Measurements from ENCODE around the gene PPP6R2.

Gene PPP6R2

GRCh38 chr22:50481045-50481439 lies 137.9 kb downstream of the PPP6R2 start:
- TF ChIP-seq, protein P1, sequence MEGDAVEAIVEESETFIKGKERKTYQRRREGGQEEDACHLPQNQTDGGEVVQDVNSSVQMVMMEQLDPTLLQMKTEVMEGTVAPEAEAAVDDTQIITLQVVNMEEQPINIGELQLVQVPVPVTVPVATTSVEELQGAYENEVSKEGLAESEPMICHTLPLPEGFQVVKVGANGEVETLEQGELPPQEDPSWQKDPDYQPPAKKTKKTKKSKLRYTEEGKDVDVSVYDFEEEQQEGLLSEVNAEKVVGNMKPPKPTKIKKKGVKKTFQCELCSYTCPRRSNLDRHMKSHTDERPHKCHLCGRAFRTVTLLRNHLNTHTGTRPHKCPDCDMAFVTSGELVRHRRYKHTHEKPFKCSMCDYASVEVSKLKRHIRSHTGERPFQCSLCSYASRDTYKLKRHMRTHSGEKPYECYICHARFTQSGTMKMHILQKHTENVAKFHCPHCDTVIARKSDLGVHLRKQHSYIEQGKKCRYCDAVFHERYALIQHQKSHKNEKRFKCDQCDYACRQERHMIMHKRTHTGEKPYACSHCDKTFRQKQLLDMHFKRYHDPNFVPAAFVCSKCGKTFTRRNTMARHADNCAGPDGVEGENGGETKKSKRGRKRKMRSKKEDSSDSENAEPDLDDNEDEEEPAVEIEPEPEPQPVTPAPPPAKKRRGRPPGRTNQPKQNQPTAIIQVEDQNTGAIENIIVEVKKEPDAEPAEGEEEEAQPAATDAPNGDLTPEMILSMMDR (conservative IDR thresholded peaks at IDR 0.05) = no peak
- TF ChIP-seq ZFX (IDR thresholded peaks at IDR 0.05) = no peak
- H3K27ac ChIP-seq = peak overlapping the region; percentile 85

DNA sequence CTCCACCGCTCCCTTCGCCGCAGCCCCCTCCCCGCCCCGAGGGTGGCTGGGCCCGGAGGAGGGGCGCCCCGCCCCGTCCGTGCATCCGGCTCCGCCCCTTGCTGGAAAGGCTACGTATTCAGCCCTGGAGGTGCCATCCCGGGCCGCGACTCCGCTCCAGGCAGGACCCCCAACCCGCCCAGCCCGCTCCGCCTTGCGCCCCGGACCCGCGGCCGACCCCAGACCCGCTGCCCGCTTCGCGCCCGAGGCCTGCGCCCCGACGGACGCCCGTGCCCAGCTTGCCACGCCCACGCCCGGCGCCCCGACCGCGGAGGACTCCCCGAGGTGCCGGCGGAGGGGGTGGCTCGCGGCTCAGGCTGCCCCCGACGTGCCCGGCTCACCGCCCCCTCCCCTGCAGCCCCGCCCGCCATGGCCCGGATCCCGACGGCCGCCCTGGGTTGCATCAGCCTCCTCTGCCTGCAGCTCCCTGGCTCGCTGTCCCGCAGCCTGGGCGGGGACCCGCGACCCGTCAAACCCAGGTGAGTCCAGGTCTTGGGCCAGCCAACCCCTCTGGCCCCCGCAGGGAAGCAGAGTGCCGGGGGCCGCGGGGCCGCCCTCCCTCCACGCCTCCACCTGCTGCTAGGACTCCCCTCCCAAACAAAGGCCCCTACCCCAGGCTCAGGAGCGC lies 138.4 kb downstream of the PPP6R2 start, which contains the start of gene ADM2:
TSS of gene ADM2 (plus strand) at position 104 of the 667 bp plus-strand sequence. CDS start at position 409, 305 bp downstream.
- TF ChIP-seq ZFX (IDR thresholded peaks at IDR 0.05) = peak; percentile 51; the same call in 1 of the 2 replicates
- TF ChIP-seq, protein P1 (conservative IDR thresholded peaks at IDR 0.05) = no peak
- H3K27ac ChIP-seq = peak within 1 kb of the TSS; percentile 85

- TF ChIP-seq, protein P1 (conservative IDR thresholded peaks at IDR 0.05) = no peak
- TF ChIP-seq ZFX (IDR thresholded peaks at IDR 0.05) = 0 out of 2 replicates have a peak, but pooled peaks have one; percentile 1
- H3K27ac ChIP-seq = peak overlapping the region; percentile 85
These were observed 139.3 kb downstream of the PPP6R2 start for GRCh38 chr22:50482107-50483074.

- H3K27ac ChIP-seq = peak overlapping the region; percentile 85; the same call in 1 of the 2 replicates
- TF ChIP-seq, protein P1 (conservative IDR thresholded peaks at IDR 0.05) = no peak
- TF ChIP-seq ZFX (IDR thresholded peaks at IDR 0.05) = no peak
These were observed 140.0 kb downstream of the PPP6R2 start for GRCh38 chr22:50483106-50483505.

DNA sequence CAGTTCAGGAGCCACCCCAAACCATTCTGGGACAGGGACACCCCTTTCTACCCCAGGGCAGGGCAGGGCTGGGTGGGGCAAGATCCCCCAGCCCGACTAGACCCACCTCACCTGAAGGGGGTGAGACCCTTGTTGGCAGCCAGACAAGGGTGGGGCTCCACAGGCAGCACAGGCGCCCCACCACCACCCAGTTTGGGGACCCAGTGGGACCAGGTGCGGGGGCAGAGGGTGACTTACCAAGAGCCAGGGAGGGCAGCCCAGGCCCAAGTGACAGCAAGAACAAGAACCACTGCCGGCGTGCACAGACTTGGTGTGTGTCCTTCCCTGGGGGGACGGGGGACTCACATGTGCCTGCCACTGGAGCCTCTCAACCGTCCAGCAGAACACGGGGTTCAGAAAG lies 140.4 kb downstream of the PPP6R2 start:
- TF ChIP-seq, protein P1 (conservative IDR thresholded peaks at IDR 0.05) = no peak
- TF ChIP-seq ZFX (IDR thresholded peaks at IDR 0.05) = no peak
- no peak overlapping the region for H3K27ac ChIP-seq

- TF ChIP-seq, protein P1 (conservative IDR thresholded peaks at IDR 0.05) = no peak
- no peak for TF ChIP-seq ZFX (IDR thresholded peaks at IDR 0.05)
- H3K27ac ChIP-seq = no peak overlapping the region
These were observed 141.1 kb downstream of the PPP6R2 start for GRCh38 chr22:50483977-50484853.

Measured in C4-2B (cell line).